ENCODE measurements around the gene F2RL3. TPM values are rescaled to one million over a fixed set of nuclear protein-coding genes. Genes with fewer than 3 reads are reported as not detected.

F2RL3 gene
- total and polyA plus RNA-seq, 2 of the 8 experiments (the other 6 are each of a cell fraction or from before 2014, with no cell fraction given): not detected

GRCh38 chr19:16886305-16886880 lies 2.4 kb upstream of the F2RL3 start:
- no peaks in the 10 kb centered on the region for H3K79me1 ChIP-seq (ENCODE audit: low read depth, low read length)
- no peaks in the 10 kb centered on the region for H3K79me2 ChIP-seq (ENCODE audit: control insufficient read depth in 1 of 2, insufficient read depth in 2 of 2, low read length in 2 of 2)
- no peak overlapping the region for H3K23ac ChIP-seq (ENCODE audit: insufficient read length)
- H3K56ac ChIP-seq (replicated peaks; ENCODE audit: insufficient read length, low read depth, low read length): no peak overlapping the region
- ChIA-PET CTCF (ENCODE audit: partially characterized antibody) (interaction anchor here (1.6 kb wide), 1 partner anchor 116 kb away, joined by 3 read pairs; no protein-coding TSS in a partner anchor), POLR2A (ENCODE audit: partially characterized antibody) (interaction anchor here (0.6 kb wide), 1 partner anchor 121 kb away, joined by 3 read pairs; no protein-coding TSS in a partner anchor)
- no peaks in the 10 kb centered on the region for H3K23me2 ChIP-seq (ENCODE audit: low read depth, low read length)
- H2BK12ac ChIP-seq (ENCODE audit: low read depth, low read length): no peak overlapping the region
- no peak overlapping the region for H4K5ac ChIP-seq (ENCODE audit: insufficient read length, low read depth, low read length)
- H3K4ac ChIP-seq (replicated peaks; ENCODE audit: insufficient read length, low read depth, low read length): no peak overlapping the region
- DNase-seq (ENCODE audit: low read depth in 1 of 2, low spot score in 2 of 2) (no peak), FAIRE-seq (no peak)
- H3K9me3 ChIP-seq (ENCODE audit: insufficient read depth in 2 of 2, low read depth in 1 of 2, low read length in 1 of 2): peaks cover 4 to 9% of the 10 kb centered on the region in 2 experiments; a peak in 3 of 4 replicates
- no peak overlapping the region for H3K14ac ChIP-seq (ENCODE audit: insufficient read length)
- no peaks in the 10 kb centered on the region for H3K36me3 ChIP-seq (ENCODE audit: control insufficient read depth in 2 of 4, insufficient read depth in 4 of 4, low read length in 3 of 4)
- 90% methylated on average over 18 of the region's 20 CpGs; no CpG with 5 or more reads in 1 of the 2 experiments for WGBS, 2 experiments (ENCODE audit: extremely low coverage in 1 of 2, insufficient coverage in 1 of 2, insufficient read length in 1 of 2, insufficient replicate concordance in 2 of 2, low coverage in 1 of 2, low lambda C conversion rate in 2 of 2, missing lambda C conversion rate in 1 of 2)
- no peak overlapping the region; the same call in 1 of the 2 replicates for H3K18ac ChIP-seq (ENCODE audit: extremely low read depth, low read length)
- no peaks in the 10 kb centered on the region; a peak in 1 of 7 replicates for H3K4me1 ChIP-seq (replicated peaks in 1 of 4; ENCODE audit: control insufficient read depth in 3 of 4, insufficient read depth in 4 of 4, low read length in 3 of 4)
- H2BK20ac ChIP-seq (ENCODE audit: low read length): no peak overlapping the region
- H2AFZ ChIP-seq (ENCODE audit: low read length): no peak overlapping the region
- H4K20me1 ChIP-seq (replicated peaks in 1 of 2; ENCODE audit: control insufficient read depth in 1 of 2, insufficient read depth in 2 of 2, low read length in 2 of 2): no peaks in the 10 kb centered on the region
- no peak overlapping the region for H3K9ac ChIP-seq (replicated peaks in 1 of 4; ENCODE audit: extremely low read depth in 1 of 4, low read depth in 3 of 4, low read length in 3 of 4)
- H2BK15ac ChIP-seq (ENCODE audit: low read length): 0 out of 2 replicates have a peak overlapping the region, but pooled peaks have one; percentile 61
- H2AK5ac ChIP-seq (ENCODE audit: low read depth, low read length): peak overlapping the region; percentile 39; the same call in 1 of the 2 replicates
- no peaks in the 10 kb centered on the region for H3K27me3 ChIP-seq (replicated peaks in 1 of 4; ENCODE audit: control insufficient read depth in 3 of 4, extremely low read depth in 1 of 4, insufficient read depth in 3 of 4, low read length in 3 of 4)
- no peak overlapping the region for H3K4me2 ChIP-seq (ENCODE audit: insufficient read depth in 1 of 2, low read depth in 2 of 2, low read length in 2 of 2)
- H3K4me3 ChIP-seq (ENCODE audit: extremely low read depth in 1 of 4, insufficient read depth in 2 of 4, low read depth in 3 of 4, low read length in 4 of 4): no peak overlapping the region
- TF ChIP-seq KDM5A (IDR thresholded peaks at IDR 0.05; ENCODE audit: low read length): no peak
- TF ChIP-seq POLR2A (IDR thresholded peaks at IDR 0.05; ENCODE audit: control extremely low read depth in 1 of 2, low read depth in 2 of 2, low read length in 2 of 2): no peak
- TF ChIP-seq TEAD4 (IDR thresholded peaks at IDR 0.05; ENCODE audit: low read depth, low read length): no peak
- TF ChIP-seq SIRT6 (IDR thresholded peaks at IDR 0.05; ENCODE audit: low read length): no peak
- no peak for TF ChIP-seq TAF1 (IDR thresholded peaks at IDR 0.05; ENCODE audit: low read depth, low read length)
- TF ChIP-seq TAF7 (optimal IDR thresholded peaks at IDR 0.05; ENCODE audit: borderline replicate concordance, low read depth, low read length): no peak
- H2BK120ac ChIP-seq (replicated peaks; ENCODE audit: low read depth, low read length): no peak overlapping the region
- no peak overlapping the region for H4K91ac ChIP-seq (replicated peaks; ENCODE audit: insufficient read length, low read length)
- no peak overlapping the region for H4K8ac ChIP-seq (ENCODE audit: extremely low read depth, insufficient read depth, low read length)
- H2BK5ac ChIP-seq (ENCODE audit: low read depth, low read length): no peak overlapping the region
- H3K27ac ChIP-seq (ENCODE audit: low read depth, low read length): no peak overlapping the region

Measured in H1 (cell line).